ENCODE results near the gene FXYD6.

DNA sequence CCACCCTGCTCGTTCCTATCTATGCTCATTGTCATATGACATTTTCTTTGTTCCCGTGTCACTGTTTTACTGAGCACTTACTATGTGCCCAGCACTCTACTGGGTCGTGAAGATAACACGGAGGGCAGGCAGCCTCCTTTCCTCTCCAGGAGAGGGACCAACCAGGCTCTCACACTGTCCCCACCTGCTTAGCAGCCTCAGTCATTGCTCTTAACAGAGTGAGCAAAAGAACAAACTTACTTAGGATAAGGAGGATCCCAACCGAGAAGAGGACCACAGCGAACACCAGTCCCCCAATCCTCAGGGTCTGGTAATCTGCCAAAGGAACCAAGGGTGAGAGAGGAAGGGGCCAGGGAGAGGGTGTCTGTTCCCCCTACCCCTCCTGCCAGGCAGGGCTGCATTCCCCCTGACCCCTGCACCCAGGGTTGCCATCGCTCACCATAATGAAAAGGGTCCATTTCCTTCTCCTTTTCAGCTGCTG lies 34.9 kb downstream of the FXYD6 start:
- TF ChIP-seq EZH2phosphoT487 (IDR thresholded peaks at IDR 0.05; ENCODE audit: low read depth) (no peak), CTCF (IDR thresholded peaks at IDR 0.05; ENCODE audit: low read depth, low read length) (no peak)

All from OCI-LY3 (cell line).